Thymus (tissue), 14 donors: ENCODE measurements around the gene ANKRD50. TPM values are rescaled to one million over a fixed set of nuclear protein-coding genes. Genes with fewer than 3 reads are reported as not detected.

ENCODE experiments used
- DNase-seq, 9 donors: peaks; one replicate each; pipeline ENCODE4 v3.0.0-alpha.2; 2013; ENCODE audit warnings: low spot score in 9 of 9, low read depth in 6 of 9, missing footprints in 1 of 9
- H3K27ac ChIP-seq, 2 donors: one replicate each; pipeline ENCODE4 v1.5.1; 2013; ENCODE audit warnings: control low read depth in 1 of 2, low read depth in 1 of 2, low read length in 1 of 2, mild to moderate bottlenecking in 1 of 2, moderate library complexity in 1 of 2
- H3K27me3 ChIP-seq, 2 donors: one replicate each; pipeline ENCODE4 v1.5.1; 2013; ENCODE audit warnings: low read length in 1 of 2; ENCODE audit not compliant: control insufficient read depth in 2 of 2, insufficient read depth in 1 of 2
- H3K36me3 ChIP-seq, 2 donors: one replicate each; pipeline ENCODE4 v1.5.1; 2013; ENCODE audit warnings: low read length in 1 of 2, mild to moderate bottlenecking in 1 of 2, moderate library complexity in 1 of 2; ENCODE audit not compliant: control insufficient read depth in 2 of 2, insufficient read depth in 2 of 2
- H3K4me1 ChIP-seq, 2 donors: one replicate each; pipeline ENCODE4 v1.5.1; 2013; ENCODE audit warnings: low read length in 2 of 2; ENCODE audit not compliant: control insufficient read depth in 2 of 2, insufficient read depth in 2 of 2
- H3K4me3 ChIP-seq, 2 donors: one replicate each; pipeline ENCODE4 v1.5.1; 2013; ENCODE audit warnings: low read length in 2 of 2, control low read depth in 1 of 2, mild to moderate bottlenecking in 1 of 2
- H3K9me3 ChIP-seq, 2 donors: one replicate each; pipeline ENCODE4 v1.5.1; 2013; ENCODE audit warnings: low read length in 1 of 2, mild to moderate bottlenecking in 1 of 2; ENCODE audit not compliant: control insufficient read depth in 2 of 2, insufficient read depth in 1 of 2
- WGBS: extraction: QIAGEN DNeasy Blood & Tissue Kit; methylation state at CpG from one replicate; pipeline ENCODE4 v1.1.7; 2013; 5-methylcytosine and 5-hydroxymethylcytosine counted together
- long read RNA-seq, 10 donors: transcript quantifications; one replicate each; lab custom pipeline, GENCODE V29; 2026
- polyA plus RNA-seq: library from polyadenylated mRNA; stranded (reverse); fragments of 200-250 nt; gene quantifications from one replicate; pipeline ENCODE4 v1.2.3, GENCODE V29; 2013
- total RNA-seq: library from RNA; stranded (reverse); fragments of 120-200 nt; gene quantifications from one replicate; pipeline ENCODE4 v1.2.4, GENCODE V29; 2013
- donor health status: healthy.

ANKRD50 gene, protein sequence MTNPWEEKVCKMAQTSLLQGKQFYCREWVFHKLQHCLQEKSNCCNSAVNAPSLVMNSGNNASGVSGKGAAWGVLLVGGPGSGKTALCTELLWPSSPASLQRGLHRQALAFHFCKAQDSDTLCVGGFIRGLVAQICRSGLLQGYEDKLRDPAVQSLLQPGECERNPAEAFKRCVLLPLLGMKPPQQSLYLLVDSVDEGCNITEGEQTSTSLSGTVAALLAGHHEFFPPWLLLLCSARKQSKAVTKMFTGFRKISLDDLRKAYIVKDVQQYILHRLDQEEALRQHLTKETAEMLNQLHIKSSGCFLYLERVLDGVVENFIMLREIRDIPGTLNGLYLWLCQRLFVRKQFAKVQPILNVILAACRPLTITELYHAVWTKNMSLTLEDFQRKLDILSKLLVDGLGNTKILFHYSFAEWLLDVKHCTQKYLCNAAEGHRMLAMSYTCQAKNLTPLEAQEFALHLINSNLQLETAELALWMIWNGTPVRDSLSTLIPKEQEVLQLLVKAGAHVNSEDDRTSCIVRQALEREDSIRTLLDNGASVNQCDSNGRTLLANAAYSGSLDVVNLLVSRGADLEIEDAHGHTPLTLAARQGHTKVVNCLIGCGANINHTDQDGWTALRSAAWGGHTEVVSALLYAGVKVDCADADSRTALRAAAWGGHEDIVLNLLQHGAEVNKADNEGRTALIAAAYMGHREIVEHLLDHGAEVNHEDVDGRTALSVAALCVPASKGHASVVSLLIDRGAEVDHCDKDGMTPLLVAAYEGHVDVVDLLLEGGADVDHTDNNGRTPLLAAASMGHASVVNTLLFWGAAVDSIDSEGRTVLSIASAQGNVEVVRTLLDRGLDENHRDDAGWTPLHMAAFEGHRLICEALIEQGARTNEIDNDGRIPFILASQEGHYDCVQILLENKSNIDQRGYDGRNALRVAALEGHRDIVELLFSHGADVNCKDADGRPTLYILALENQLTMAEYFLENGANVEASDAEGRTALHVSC (N-terminal part only)
- total RNA-seq (6.2 TPM), polyA plus RNA-seq (3.1 TPM)
- long read RNA-seq, donor 1, full-length matches to known transcripts = 1 of 1 reads
- long read RNA-seq, donor 1, partial matches to known transcripts = 0 of 1 reads
- long read RNA-seq, donor 1, other reads (novel, unspliced or antisense) = 0 of 1 reads
- long read RNA-seq, donor 2 = 0 reads
- long read RNA-seq, donor 3, full-length matches to known transcripts = 2 of 2 reads
- long read RNA-seq, donor 3, partial matches to known transcripts = 0 of 2 reads
- long read RNA-seq, donor 3, other reads (novel, unspliced or antisense) = 0 of 2 reads
- long read RNA-seq, donor 4 = 0 reads
- long read RNA-seq, donor 5 = 0 reads
- long read RNA-seq, donor 6, full-length matches to known transcripts = 1 of 6 reads
- long read RNA-seq, donor 6, partial matches to known transcripts = 5 of 6 reads
- long read RNA-seq, donor 6, other reads (novel, unspliced or antisense) = 0 of 6 reads
- long read RNA-seq, donor 7 = 0 reads
- long read RNA-seq, donor 8 = 0 reads
- long read RNA-seq, donor 9 = 0 reads
- long read RNA-seq, donor 10 = 0 reads

DNA sequence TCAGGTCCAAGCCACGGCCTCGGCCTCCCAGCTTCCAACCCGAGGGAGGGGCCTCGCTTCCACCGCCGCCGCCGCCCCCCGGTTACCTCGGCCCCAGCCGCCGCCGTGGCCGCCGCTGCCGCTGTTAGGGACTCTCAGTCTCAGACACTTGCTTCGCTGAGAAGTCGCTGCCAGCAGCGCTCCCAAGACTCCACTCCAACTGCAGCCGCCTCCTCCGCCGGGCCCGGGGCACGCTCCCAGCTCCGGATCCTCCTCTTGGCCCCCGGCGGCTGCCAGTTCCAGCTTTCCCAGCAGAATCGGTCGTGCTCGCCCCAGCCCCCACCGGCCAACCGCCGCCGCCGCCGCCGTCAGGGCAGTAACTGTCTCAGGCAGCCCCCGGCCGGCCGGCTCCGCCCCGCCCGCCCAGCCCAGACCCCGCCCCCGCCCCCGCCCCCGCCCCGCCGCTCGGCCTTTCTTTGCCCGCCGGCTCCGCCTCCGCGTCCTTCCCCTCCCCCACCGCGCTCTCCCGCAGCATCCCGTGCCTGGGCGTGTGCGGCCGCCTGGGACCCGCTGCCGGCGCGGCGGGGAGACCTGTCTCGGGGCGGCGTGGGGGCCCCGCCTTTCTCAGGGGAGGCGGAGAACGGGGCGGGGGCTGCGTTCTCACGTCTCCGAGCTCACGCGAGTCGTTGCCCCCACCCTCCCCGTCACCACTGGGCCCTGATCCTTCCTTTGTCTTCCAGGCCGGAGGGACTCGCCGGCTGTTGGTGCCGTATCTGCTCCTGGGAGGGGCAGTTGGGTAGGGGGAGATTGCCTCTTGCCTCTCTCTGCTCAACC, at the start of gene ANKRD50:
Gene ANKRD50 (minus strand): TSS at position 361 of the 813 bp plus-strand sequence. CDS start 2,221 bp downstream, outside the sequence.
- WGBS = under 1% methylated on average over 84 of the region's 85 CpGs
- H3K4me1 ChIP-seq = peaks cover 0 to 12% of the 10 kb centered on the region in 2 donors
- H3K27ac ChIP-seq = peak within 1 kb of the TSS; percentile 88 to 91
- no peaks in the 10 kb centered on the region for H3K9me3 ChIP-seq
- peak; percentile 34 to 93 (median 81) for DNase-seq
- no peaks in the 10 kb centered on the region for H3K27me3 ChIP-seq
- H3K4me3 ChIP-seq = peak within 1 kb of the TSS; percentile 74 to 82
- no peaks in the 10 kb centered on the region for H3K36me3 ChIP-seq

DNA sequence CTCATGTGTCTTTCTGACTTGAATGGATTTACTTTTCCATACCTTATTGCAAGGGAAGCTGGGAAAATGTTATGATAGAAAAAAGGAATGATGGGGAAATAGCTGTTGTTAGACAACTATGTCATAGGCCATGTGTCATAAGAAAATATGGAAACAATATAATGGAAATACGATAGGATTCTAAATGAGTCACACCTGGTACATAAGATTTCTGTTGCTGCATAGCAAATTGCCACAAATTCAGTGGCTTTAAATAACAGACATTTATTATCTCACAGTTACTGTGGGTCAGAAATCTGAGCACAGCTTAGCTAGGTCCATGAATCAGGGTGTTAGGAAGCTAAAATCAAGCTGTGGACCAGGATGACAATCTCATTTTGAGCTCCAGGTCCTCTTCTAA, 44.6 kb upstream of the ANKRD50 start:
- Histone ChIP-seq H3K27me3 (no peaks in the 10 kb centered on the region), H3K9me3 (no peaks in the 10 kb centered on the region), H3K4me3 (no peak overlapping the region), H3K36me3 (no peaks in the 10 kb centered on the region), H3K27ac (no peak overlapping the region), H3K4me1 (no peaks in the 10 kb centered on the region)
- WGBS = 92% methylated on average over 1 of the region's 1 CpG
- no peak for DNase-seq

DNA sequence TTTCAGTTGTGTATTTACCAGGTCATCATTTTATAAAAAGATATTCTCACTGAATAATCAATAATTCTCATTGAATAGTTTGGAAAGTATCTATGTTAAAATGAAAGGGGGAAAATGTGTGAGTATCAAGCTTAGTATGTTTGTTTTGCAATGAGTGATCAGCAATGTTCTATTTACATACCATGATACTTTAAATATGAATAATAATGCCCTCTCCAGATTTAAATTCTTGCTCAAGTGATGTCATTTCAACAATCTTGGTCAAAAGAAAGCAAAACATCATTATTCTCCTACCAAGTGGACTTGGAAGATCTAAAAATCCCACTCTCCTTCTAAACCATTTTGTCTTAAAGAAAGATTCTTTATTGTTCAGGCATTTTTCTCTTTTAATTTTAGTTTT, 42.1 kb upstream of the ANKRD50 start:
- H3K36me3 ChIP-seq = no peaks in the 10 kb centered on the region
- H3K27ac ChIP-seq = no peak overlapping the region

DNA sequence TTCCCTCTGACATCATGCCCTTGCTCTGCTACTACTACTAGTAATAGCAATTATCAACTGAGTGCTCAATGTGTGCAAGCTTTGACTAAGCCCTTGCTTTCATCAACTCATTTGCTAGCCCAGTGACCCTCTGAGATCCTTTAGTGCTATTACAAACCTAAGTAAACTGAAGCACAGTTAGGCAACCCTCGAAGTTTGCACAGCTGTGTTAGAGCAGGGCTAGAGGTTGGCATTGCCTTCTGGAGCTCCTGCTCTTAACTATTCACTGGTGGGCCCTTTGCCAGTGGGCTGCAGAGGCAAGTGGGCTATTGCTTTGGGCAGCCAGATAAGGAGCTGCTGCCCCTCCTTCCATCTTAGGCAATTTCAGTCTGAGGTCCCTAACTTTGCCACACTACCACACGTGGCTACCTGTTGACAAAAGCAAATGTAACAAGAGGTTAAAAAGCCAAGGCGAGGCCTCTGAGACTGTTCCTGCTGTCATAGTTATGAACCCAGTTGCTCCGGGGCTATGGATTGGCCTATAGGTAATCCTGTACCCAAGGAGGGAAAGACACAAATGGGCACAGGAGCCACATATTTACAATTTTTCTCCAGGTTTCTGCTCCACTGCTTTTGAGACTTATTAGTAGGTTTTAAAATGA, 41.5 kb upstream of the ANKRD50 start:
- WGBS = 91% methylated on average over 4 of the region's 4 CpGs
- Histone ChIP-seq H3K27me3 (no peaks in the 10 kb centered on the region), H3K4me3 (no peak overlapping the region), H3K27ac (no peak overlapping the region), H3K36me3 (no peaks in the 10 kb centered on the region), H3K9me3 (no peaks in the 10 kb centered on the region), H3K4me1 (no peaks in the 10 kb centered on the region)
- no peak for DNase-seq

More for the DNA sequence above, 42.1 kb upstream of the ANKRD50 start:
- no peak for DNase-seq
- H3K4me3 ChIP-seq = no peak overlapping the region
- no peaks in the 10 kb centered on the region for H3K4me1 ChIP-seq
- no peaks in the 10 kb centered on the region for H3K27me3 ChIP-seq
- H3K9me3 ChIP-seq = no peaks in the 10 kb centered on the region

DNA sequence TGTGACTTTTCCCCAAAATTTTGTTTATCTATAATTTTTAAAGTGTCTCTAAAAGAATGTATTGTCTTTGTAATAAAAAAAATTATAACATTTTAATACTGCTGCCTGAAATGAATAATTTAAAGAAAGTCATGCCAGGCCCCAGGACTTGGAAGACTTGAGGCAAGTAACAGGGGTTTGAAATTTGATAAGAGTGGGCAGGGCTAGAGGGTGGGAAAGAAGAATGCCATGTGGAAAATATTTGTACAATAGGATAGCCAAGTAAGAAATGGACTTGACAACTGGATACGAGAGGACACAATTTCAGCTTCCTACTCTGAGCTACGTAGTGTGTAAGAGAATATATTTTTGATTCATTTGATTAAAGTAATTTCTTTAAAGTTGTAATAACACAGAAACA, 36.9 kb upstream of the ANKRD50 start:
- DNase-seq = no peak
- no peaks in the 10 kb centered on the region for H3K27me3 ChIP-seq
- no peaks in the 10 kb centered on the region for H3K4me1 ChIP-seq
- H3K36me3 ChIP-seq = no peaks in the 10 kb centered on the region
- WGBS = 98% methylated on average over 2 of the region's 2 CpGs
- H3K27ac ChIP-seq = no peak overlapping the region
- no peak overlapping the region for H3K4me3 ChIP-seq
- no peaks in the 10 kb centered on the region for H3K9me3 ChIP-seq

DNA sequence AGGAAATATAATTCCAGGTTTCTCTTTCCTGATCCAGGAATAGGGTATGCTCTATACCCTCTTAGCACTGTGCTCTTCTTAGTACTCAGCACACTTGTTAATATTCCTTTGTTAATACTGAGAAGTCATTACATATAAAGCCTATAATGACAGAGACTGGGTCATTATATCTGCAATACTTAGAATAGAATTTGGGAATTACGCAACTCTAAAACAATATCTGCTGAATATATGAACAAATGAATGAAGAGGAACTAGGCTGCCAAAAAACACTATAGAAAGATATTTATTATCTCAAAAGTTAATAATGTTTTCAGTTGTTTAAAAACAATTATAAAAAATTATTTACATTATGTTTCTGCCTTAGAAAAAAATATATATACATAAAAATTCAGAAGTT, 36.4 kb upstream of the ANKRD50 start:
- WGBS = 99% methylated on average over 1 of the region's 1 CpG
- Histone ChIP-seq H3K9me3 (no peaks in the 10 kb centered on the region), H3K4me3 (no peak overlapping the region), H3K27ac (no peak overlapping the region), H3K27me3 (no peaks in the 10 kb centered on the region), H3K36me3 (no peaks in the 10 kb centered on the region), H3K4me1 (no peaks in the 10 kb centered on the region)
- DNase-seq = no peak

DNA sequence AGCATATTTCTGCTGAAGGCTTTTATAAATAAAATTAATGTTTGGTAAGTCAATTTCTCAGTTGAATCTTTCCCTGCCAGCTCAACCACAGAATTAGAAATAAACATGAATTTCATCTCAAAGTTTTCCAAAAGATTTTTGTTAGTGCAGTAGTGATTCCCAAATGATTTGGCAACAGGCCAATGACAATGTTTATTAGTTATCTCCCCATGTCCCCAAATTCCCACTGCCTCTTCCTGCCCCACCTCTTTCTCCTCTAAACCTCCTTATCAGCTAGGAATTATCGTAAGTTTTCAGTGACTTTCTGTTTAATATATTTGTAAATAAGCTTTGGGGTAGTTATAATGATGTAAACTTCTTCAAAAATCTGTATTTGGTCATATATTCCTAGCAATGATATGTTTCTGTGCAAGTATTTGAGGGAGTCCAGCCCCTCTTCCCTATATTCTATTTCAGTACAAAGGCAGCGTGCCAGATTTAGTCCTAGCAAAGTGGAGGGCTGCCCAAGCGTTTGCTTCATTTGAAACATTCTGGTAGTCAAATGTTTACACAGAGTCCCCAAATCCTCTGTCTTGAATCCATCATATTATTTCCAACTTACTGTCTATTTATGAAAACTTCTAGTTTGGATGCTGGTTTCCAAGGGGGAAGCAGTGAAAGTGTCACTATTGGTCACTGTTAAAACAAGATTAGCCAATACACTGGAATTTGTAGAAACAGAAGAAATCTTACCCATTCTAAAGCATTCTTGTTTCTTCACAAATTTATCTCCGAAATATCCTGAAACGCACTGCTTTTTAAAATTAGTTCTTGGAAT, 33.7 kb upstream of the ANKRD50 start:
- H3K4me3 ChIP-seq = no peak overlapping the region
- 87% methylated on average over 5 of the region's 5 CpGs for WGBS
- H3K27ac ChIP-seq = no peak overlapping the region
- no peaks in the 10 kb centered on the region for H3K4me1 ChIP-seq
- no peaks in the 10 kb centered on the region for H3K36me3 ChIP-seq
- H3K27me3 ChIP-seq = no peaks in the 10 kb centered on the region
- DNase-seq = no peak
- no peaks in the 10 kb centered on the region for H3K9me3 ChIP-seq
